Embryonic facial prominence (tissue), 1 donor: Measurements from ENCODE around the gene TMEM69.
"Not testable (repeated sequence)": the region's sequence is repeated elsewhere in the genome, so short reads cannot be mapped to it uniquely, and the experiment has no call there.

Experiments used
- DNase-seq: peaks from one replicate; pipeline ENCODE4 v3.0.0-alpha.2; 2016; ENCODE audit errors: extremely low spot score

The TMEM69 gene

GRCh38 chr1:45678489-45678888, 9.5 kb upstream of the TMEM69 start:
- no peak for DNase-seq

GRCh38 chr1:45679123-45679522, 8.9 kb upstream of the TMEM69 start:
- DNase-seq = no peak

GRCh38 chr1:45682942-45683341, 5.0 kb upstream of the TMEM69 start:
- no peak for DNase-seq

DNA sequence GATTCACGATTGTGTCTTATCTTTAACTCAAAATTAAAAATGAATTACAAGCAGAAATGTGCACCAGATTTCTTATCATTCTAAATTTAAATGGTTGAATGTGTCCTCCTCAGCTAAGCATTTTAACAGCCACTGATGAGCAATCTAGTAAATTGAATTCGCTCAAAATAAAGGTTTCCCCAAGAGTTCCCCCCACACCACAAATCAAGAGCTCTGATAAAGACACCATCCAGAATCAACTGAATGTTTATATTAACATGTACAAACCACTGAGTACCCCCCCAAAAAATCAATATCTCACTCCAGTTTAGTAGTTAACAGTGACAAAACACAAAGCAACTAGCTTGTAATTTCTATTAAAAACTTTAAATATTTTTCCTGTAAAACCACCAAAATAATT, 3.6 kb upstream of the TMEM69 start:
- DNase-seq = no peak

DNA sequence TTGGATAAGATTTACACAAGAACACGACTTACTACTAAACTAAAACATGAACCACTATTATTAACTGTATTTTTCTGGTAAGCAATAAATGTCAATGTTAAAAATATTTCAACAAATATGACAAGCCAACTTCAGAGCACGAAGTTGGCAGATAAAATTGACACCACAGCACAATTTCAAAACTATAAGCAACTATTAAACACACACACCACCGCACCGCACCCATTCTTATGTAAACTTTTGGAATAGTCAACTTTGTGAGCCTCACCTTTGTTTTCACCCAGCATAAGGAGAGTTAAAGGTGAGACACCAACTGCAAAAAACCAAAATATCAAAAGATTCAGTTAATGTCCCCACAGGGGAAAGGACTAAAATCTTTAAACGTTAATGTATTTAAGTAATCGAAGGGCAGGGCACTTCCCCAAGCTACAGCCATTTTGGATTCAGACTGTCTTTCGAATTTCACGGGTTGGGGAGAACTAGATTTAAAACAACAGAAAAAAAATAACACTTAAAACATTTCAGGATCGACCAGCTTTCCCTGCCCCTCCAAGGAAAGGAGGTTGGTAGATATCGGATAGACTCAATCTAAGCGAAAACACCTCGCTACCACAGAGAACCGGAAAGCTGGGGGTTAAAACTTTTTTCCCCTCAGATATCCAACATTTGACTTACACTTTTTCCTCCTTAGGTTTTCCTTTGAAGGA, 2.5 kb upstream of the TMEM69 start:
- DNase-seq = no peak

DNA sequence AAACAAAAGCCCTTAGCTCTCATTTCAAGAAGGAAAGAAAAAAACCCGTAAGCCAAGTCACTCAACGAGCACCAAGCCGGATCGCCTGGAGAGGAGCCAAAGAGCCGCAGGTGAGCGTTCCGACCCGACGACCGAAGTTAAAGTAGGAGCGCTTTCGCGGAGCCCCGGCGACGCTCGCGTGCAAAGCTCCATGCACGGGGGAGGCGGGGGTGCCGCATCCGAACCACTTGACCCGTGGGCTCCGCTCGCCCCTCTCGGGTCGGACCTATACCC, 2.0 kb upstream of the TMEM69 start:
- no peak for DNase-seq

DNA sequence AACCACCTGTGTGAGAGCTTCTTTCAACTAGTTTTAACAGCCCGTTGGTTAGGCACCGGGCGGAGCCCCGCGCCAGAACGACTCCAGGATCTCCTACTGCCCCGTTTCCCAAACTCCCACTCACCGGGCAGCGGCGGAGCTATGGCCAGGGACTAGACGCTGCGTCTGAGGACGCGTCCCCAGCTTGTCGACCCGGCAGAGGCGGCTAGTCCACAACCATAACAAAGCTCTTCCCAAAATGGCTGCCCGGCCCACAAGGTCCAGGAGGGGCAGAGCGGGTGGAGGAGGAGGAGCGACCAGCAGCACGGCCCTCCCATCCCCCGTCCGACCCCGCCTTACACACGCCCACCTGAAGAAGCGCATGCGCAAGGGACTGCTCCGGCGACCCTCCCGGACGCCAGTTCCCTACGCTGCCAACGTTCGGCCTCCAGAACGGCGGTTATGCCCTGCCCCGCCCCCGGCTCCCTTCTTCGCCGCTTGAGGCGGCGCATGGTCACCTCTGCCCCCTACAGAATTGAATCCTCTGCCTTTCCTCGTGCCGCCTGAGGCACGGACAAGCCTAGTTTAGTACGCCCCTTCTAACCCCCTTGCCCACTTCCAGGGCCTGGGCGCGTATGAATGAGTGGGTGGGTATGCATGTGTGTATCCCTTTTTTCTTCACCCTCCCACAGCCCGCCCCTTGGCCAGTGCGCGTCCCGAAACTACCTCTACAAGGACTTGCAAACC, 1.5 kb upstream of the TMEM69 start, which contains the start of gene GPBP1L1:
GPBP1L1 (minus strand) TSS at position 246 of the 726 bp plus-strand sequence. CDS start 27,446 bp downstream, outside the sequence.
- DNase-seq = peak; percentile 96

DNA sequence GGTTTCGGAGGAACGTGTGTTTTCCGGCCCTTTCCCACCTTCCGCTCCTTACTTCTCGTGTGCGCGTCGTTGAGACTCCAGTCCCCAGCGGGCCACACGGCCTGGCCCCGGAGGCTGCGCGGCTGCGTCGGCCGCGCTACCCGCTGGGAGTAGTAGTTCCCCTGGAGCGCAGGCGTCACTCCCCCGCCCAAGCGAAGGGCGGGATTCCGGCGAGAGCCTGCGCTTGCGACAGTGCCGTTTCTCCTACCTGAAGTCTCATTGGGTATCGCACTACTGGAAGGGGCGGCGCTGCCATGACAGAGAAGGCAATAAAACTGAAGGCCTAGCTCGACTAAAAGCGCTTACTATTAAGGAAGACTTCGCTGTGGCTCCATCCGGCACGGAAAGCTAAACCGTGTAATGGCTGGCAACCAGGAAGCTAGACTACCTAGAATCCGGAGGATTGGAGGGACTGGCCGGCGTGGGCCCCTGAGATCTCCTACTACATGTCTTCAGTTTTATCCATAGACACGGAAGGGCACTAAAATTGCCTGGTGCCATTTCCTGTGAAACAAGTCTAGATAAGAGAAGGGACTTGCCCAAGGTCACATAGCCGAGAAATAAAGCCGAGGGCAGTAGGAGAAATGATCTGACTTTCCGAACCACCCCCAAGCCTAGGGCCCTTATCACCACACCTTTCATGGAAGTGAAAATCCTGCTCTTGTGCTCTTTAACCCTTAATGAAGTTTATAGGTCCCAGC, 797 bp upstream of the TMEM69 start:
- peak; percentile 97 for DNase-seq

- not testable (repeated sequence) for DNase-seq
Measured at GRCh38 chr1:45693811-45694210, 5.8 kb downstream of the TMEM69 start.

- no peak for DNase-seq
Measured at GRCh38 chr1:45694823-45695222, 6.8 kb downstream of the TMEM69 start.

- DNase-seq = no peak
Measured at GRCh38 chr1:45704637-45705036, 16.7 kb downstream of the TMEM69 start.

GRCh38 chr1:45713711-45714110, 25.7 kb downstream of the TMEM69 start:
- DNase-seq = no peak

GRCh38 chr1:45716700-45717099, 28.7 kb downstream of the TMEM69 start:
- no peak for DNase-seq

DNA sequence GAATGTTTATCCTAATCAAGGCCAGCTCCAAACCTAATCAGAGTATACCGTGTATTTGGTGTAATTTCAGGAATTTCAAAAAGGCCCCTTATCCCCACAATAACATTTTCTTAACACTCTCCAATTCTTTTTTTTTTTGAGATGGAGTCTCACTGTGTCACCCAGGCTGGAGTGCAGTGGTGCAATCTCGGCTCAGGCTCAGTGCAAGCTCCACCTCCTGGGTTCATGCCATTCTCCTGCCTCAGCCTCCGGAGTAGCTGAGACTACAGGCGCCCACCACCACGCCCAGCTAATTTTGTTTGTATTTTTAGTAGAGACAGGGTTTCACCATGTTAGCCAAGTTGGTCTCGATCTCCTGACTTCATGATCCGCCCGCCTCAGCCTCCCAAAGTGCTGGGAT, 29.4 kb downstream of the TMEM69 start:
- DNase-seq = not testable (repeated sequence)

DNA sequence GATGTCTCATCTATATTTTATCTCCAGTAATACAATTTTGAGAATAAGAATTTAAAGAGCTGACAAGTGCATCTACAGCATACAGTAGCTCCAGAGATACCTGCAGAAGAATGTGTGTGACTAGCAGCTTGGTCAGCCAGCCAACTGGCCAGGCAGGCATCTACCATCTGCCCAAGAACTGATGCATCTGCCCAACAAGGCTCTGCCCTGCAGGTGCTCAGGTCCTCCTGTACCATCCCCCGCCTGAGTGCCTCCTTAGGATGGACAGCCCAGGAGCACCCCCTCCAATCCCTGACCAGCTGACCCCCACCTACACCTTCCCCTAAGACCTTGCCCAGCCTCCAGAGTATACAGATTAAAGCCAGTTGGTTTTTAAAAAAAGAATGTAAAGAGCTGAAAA, 30.3 kb downstream of the TMEM69 start:
- DNase-seq = no peak

DNA sequence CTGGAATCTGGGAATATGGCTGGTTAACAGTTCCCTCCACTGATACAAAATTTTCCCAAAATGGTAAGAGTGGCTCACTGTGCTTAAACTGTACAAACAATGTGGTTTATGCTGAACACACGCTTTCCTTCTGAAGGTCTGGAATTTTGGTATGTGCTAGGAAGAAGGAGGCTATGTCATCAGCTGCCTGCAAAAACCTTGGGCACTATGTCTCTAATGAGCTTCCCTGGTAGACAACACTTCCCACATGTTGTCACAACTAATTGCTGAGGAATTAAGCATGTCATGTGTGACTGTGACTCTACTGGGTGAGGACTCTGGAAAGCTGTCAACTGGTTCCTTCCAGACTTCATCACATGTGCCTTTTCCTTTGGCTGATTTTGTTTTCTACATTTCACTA, 33.2 kb downstream of the TMEM69 start:
- no peak for DNase-seq

DNA sequence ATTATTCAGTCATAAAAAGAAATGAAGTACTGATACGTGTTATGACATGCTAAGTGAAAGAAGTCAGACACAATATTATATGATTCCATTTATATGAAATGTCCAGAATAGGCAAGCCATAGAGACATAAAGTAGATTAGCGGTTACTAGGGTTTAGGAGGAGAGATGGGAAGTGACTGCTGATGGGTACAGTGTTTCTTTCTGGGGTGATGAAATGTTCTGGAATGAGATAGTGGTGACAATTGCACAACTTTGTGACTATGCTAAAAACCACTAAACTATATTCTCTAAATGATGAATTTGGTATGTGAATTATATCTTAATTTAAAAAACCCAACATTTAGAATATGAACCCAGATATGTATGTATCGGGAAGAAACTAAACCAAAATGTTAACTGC, 34.8 kb downstream of the TMEM69 start:
- no peak for DNase-seq

- no peak for DNase-seq
Measured at GRCh38 chr1:45723248-45723930, 35.4 kb downstream of the TMEM69 start.

DNA sequence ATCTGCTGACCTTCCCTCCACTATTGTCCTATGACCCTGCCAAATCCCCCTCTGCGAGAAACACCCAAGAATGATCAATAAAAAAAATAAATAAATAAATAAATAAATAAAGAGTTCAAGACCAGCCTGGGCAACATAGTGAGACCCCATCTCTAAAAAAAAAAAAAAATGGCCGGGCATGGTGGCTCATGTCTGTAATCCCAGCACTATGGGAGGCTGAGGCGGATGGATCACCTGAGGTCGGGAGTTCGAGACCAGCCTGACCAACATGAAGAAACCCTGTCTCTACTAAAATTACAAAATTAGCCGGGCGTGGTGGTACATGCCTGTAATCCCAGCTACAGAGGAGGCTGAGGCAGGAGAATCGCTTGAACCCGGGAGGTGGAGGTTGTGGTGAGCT, 38.0 kb downstream of the TMEM69 start:
- DNase-seq = not testable (repeated sequence)

DNA sequence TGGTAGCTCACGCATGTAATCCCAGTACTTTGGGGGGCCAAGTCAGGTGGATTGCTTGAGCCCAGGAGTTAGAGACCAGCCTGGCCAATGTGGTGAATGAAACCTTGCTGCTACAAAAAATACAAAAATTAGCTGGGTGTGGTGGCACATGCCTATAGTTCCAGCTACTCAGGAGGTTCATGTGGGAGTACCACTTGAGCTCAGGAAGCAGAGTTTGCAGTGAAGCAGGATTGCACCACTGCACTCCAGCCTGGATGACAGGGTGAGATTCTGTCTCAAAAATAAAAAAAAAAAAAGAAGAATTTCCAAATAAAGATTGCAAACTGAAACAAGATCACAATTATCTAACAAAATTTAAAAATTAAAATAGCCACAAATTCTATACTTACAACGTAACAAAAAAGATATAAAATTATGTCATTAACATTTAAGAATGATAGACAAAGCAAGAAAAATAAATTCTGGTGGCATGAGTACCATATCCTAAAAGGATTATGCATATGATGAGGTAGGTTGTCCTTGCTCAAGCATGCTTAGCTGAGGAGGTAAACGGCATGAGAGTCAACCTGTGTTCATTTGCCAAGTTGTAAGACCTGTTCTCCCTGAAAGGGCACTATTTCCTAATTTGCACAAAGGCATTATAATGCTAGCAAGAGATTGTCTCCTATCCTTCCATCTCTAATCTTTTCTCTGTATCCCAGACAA, 42.2 kb downstream of the TMEM69 start:
- no peak for DNase-seq

DNA sequence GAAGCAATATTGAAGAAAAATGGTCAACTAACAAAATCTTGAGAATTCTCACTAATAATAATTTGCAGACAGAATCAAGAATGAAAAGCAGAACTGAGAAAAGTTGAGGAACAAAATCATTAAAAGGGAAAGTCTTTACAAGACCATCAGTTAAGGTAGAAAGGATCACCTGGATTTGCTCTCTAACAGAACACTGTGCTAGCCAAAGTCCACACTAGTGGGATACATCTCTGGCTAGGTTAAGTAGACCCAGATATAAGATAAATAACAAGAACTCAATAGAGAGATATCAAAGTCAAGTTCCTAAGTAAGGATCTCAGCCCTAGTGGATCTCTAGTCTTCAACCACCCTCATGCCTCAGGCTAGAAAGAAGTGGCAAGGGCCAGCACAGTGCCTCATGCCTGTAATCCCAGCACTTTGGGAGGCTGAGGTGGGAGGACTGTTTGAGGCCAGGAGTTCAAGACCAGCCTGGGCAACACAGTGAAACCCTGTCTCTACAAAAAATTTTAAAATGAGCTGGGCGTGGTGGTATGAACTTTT, 42.9 kb downstream of the TMEM69 start:
- no peak for DNase-seq
